ENCODE results near the gene PRDX2.
A peak's percentile ranks its signal among the peaks of the same experiment; 100 is the strongest.

Gene PRDX2

DNA sequence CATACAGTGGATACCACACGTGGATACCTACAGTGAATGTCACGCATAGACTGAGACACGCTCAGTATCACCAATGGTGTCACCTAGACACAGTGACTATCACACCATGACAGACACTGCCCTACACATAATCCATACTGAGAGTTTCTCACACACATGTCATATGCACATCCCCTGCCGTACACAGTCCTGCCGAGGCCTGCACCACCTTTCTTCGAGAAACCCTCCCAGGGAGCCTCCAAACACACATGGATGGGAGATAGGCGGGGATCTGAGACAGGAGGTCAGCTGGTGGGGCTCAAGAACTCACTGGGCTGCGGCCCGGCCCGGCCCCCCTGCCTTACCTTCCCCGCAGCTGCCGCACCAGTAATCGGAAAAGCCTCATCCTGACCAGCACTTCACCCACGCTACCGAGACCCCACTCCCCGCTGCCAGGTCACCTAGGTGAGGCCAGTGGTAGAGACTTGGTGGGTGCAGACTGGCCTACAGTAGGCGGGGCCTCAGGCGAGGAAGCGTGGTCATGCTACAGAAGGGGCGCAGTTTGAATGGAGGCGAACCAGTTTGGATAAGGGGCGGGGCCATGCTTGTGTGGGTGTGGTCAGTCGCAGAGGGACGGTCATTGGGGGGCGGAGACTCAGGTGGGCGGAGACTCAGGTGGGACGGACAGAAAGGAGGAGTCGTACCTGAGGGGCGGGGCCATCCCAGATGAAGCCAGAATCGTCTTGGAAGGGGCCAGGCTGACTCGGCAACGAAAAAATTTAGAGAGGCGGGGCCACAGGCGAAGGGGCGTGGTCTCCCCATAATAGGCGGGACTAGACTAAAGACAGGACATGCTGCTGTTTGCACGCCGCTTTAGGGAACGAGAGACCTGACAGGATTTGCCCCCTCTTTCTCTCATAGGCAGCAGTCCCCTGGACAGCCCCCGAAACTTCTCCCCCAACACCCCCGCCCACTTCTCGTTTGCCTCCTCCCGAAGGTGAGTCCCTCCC, 38.8 kb upstream of the PRDX2 start:
- TF ChIP-seq CTCF (IDR thresholded peaks at IDR 0.05) = no peak
- TF ChIP-seq ZFX (IDR thresholded peaks at IDR 0.05; ENCODE audit: borderline replicate concordance) = no peak
- peak overlapping the region; percentile 62 for H3K27ac ChIP-seq

DNA sequence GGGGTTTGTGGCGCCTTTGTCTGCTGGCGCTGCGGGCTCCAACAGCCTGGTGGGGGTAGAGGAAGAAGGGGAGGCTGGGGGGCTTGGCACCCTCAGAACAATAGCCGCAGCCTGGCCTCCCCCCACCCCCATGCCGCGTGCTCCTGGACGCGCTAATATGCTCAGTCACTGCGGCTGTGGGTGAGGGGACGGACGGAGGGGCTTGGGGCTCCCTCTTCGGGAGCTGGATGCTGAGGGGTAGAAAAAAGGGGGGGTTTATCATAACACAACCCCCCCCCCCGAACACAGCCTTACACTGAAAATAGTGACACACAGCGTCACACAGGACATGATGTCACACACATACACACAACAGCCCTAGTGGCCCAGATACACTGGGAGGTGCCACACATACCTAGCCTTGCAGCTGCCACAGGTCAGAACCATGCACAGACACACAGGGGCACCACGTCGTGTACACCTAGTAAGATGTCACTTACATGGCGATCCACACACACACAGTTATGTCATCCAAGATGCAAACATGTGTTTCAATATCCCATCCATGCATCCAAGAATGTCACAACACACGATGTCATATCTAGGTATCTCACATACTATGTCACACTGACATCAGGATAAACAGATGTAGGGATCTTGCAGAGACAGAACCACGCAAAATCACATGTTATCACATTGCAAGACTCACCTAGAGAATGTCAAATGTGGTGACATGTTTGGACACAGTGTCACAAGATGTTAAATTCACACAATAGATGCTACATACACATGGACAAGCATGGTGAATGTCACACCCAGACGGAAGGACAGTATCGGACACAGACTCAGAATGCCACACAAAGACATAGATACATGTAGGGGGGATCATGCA, 37.5 kb upstream of the PRDX2 start:
- TF ChIP-seq ZFX (IDR thresholded peaks at IDR 0.05; ENCODE audit: borderline replicate concordance) (no peak), CTCF (IDR thresholded peaks at IDR 0.05) (no peak)
- H3K27ac ChIP-seq = no peak overlapping the region

DNA sequence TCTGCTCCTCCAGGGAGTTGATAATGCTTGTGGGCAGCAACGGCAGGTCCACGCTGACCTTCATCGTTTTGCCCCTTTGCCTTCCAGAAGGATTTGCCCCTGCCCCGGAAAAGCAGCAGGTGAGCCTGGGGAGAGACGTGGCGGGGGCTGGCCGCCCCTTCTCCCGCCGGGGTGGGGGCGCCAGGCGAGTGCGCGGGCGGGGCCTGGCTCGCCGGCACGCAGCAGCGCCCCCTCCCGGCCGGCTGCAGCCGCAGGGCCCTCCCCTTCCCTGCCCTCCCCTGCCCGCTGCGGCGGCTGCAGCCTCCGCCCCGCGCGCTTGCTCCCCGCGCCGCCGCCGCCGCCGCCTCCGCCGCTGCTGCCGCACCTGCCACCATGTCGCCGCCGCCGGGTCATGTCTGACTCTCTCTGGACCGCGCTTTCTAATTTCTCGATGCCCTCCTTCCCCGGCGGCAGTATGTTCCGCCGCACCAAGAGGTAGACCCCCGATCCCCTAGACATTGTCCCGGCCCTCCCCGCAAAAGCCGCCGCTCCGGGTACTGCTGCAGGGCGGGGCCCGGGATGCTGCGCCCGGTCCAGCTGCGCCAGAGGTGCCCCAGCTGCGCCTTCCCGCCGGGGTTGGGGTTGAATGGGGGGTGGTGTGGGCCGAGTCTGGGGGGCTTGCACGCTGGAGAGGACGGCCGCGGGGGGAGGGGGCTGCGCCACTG, 36.7 kb upstream of the PRDX2 start, which contains the start of gene MAST1:
Gene MAST1 (plus strand): TSS at position 334 of the 704 bp plus-strand sequence. CDS start 58 bp downstream, at position 392.
- TF ChIP-seq CTCF (IDR thresholded peaks at IDR 0.05) = peak; percentile 98
- no peak for TF ChIP-seq ZFX (IDR thresholded peaks at IDR 0.05; ENCODE audit: borderline replicate concordance)
- 0 out of 2 replicates have a peak within 1 kb of the TSS, but pooled peaks have one; percentile 10 for H3K27ac ChIP-seq

- TF ChIP-seq ZFX (IDR thresholded peaks at IDR 0.05; ENCODE audit: borderline replicate concordance) (no peak), CTCF (IDR thresholded peaks at IDR 0.05) (no peak)
- no peak overlapping the region for H3K27ac ChIP-seq
These were observed 35.6 kb upstream of the PRDX2 start for GRCh38 chr19:12837225-12837624.

DNA sequence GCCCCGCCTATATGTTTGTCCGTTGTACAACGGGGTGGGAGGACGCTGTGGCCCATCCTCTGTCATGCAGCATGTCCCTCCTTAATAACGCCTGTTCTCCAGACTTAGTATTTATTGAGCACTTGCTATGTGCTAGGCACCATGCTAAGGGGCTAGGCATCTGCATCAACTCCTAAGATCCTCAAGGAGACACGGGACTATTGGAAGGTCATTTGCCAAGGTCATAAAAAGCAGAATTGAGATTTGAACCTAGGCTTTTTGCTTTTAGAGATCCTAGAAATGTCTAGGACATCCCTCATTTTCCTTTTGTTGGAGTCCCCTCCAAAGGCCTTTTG, 34.9 kb upstream of the PRDX2 start:
- no peak for TF ChIP-seq CTCF (IDR thresholded peaks at IDR 0.05)
- TF ChIP-seq ZFX (IDR thresholded peaks at IDR 0.05; ENCODE audit: borderline replicate concordance) = no peak
- peak overlapping the region; percentile 69 for H3K27ac ChIP-seq

DNA sequence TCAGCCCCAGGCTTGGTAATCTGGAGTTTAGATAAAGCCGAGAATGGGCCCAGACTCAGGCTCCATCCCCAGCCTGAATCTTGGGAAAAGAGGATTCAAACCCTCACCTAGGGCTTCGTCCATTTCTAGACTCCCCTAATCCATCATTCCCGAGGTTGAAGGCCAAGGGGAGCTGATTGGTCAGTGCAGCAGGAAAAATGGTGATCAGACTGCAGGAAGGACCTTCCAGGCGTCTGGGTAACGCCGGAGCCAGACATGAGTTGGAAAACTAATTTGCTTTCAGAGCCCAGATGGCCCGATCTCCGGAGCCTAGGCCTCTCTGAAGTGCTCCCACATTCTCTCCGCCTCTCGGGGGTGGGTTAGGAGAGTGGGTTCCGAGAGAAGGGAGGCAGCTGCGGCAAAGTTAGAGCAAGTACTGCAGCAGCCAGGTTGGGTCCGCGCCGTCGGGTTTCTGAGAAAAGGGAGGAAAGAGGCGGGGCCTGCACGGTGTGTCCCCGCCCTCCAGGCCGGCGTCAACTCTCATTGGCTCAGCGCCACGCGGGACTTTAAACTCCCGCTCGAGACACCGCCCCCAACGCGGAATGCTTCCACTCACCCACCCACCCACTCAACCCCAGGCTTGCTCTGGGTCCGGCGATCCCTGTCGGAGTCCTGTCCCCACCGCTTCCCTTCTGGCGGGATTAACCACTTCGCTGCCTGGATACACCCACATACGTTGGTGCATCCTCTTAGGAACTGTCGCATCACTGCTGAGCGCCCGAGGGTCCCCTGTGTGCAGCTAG, 33.6 kb upstream of the PRDX2 start:
- peak overlapping the region; percentile 69 for H3K27ac ChIP-seq
- TF ChIP-seq ZFX (IDR thresholded peaks at IDR 0.05; ENCODE audit: borderline replicate concordance) (no peak), CTCF (IDR thresholded peaks at IDR 0.05) (no peak)
